K562 (cell line): ENCODE measurements around the gene SEMA6D. TPM values are rescaled to one million over a fixed set of nuclear protein-coding genes. Genes with fewer than 3 reads are reported as not detected.

Source experiments
- ATAC-seq: fragments of 200-7000 bp; cut with Tn5 transposase; 3 replicates; pipeline ENCODE4 v1.9.1; 2020; ENCODE audit warnings: moderate library complexity
- BruUV-seq: library from RNA; stranded (reverse); fragments of 400-500 nt; replicated peaks from 2 replicates; lab custom pipeline; 2021; lab: Mats Ljungman, UMichigan
- CTCF ChIA-PET: fragments of 300-600 bp; formaldehyde crosslinking; extraction: SDS; loops from one replicate; lab custom pipeline; 2021; ENCODE audit warnings: low intra/inter-chr PET ratio; lab: Yijun Ruan, JAX
- POLR2A ChIA-PET: fragments of 300-600, 350-650 bp; sonication (Branson Sonifier 250); formaldehyde crosslinking; extraction: SDS; loops from one replicate; lab custom pipeline; 2021; ENCODE audit warnings: antibody characterized with exemption, inconsistent platforms; lab: Yijun Ruan, JAX
- DNase-seq, 4 experiments: peaks; one replicate each; pipeline versions ENCODE4 v3.0.0 to v3.0.0-alpha.2; 2011 to 2018; ENCODE audit warnings: low spot score in 3 of 4, mixed read lengths in 3 of 4; ENCODE audit errors: extremely low read depth in 1 of 4
- FAIRE-seq: peaks from 2 replicates; lab custom pipeline; 2011; peaks lifted over from hg19 to GRCh38; lab: Jason Lieb, UNC
- H2AFZ ChIP-seq: 2 replicates; pipeline ENCODE4 v1.6.0; 2011; ENCODE audit warnings: low read depth, low read length, control low read depth, inconsistent platforms
- H3K27ac ChIP-seq: fragments of 200-600 bp; 3 replicates; pipeline ENCODE4 v1.8.0; 2011; ENCODE audit warnings: low read depth, mild to moderate bottlenecking, control low read depth, inconsistent platforms, low read length, moderate library complexity, mixed read lengths; ENCODE audit errors: extremely low read depth
- H3K27me3 ChIP-seq, 2 experiments: fragments of 300-600 bp in 1 of 2; 2 replicates in 1 of 2; 3 replicates in 1 of 2; pipeline versions ENCODE4 v1.6.0 to v1.8.0; 2011; ENCODE audit warnings: inconsistent platforms in 2 of 2, low read length in 2 of 2, mild to moderate bottlenecking in 1 of 2, mixed read lengths in 1 of 2, moderate library complexity in 1 of 2; ENCODE audit not compliant: control insufficient read depth in 2 of 2, insufficient read depth in 2 of 2
- H3K36me3 ChIP-seq: fragments of 300-600 bp; 3 replicates; pipeline ENCODE4 v1.8.0; 2011; ENCODE audit warnings: mild to moderate bottlenecking, low read length, inconsistent platforms; ENCODE audit not compliant: control insufficient read depth, insufficient read depth
- H3K4me1 ChIP-seq, 2 experiments: fragments of 200-600 bp in 1 of 2; replicated peaks in 1 of 2; 2 replicates in 1 of 2; 3 replicates in 1 of 2; pipeline versions ENCODE4 v1.5.1 to v1.8.0; 2011; ENCODE audit warnings: inconsistent platforms in 2 of 2, low read length in 2 of 2, mild to moderate bottlenecking in 1 of 2, mixed read lengths in 1 of 2, moderate library complexity in 1 of 2; ENCODE audit not compliant: control insufficient read depth in 2 of 2, insufficient read depth in 2 of 2
- H3K4me2 ChIP-seq: 2 replicates; pipeline ENCODE4 v1.6.1; 2011; ENCODE audit warnings: low read length, control low read depth, inconsistent platforms, mixed read lengths; ENCODE audit not compliant: insufficient read depth
- H3K4me3 ChIP-seq: fragments of 200-600 bp; sonication (generic), shearing (Covaris generic); 2 replicates; pipeline ENCODE4 v1.5.1; 2016; ENCODE audit warnings: control low read depth, inconsistent platforms
- H3K79me2 ChIP-seq: fragments of 200-600 bp; 3 replicates; pipeline ENCODE4 v1.8.0; 2011; ENCODE audit warnings: low read length, inconsistent platforms; ENCODE audit not compliant: control insufficient read depth, insufficient read depth
- H3K9ac ChIP-seq, 2 experiments: 2 replicates each; pipeline versions ENCODE4 v1.6.0 to v1.6.1; 2011; ENCODE audit warnings: low read depth in 2 of 2, low read length in 2 of 2, control low read depth in 1 of 2, inconsistent platforms in 1 of 2, mild to moderate bottlenecking in 1 of 2, mixed read lengths in 1 of 2; ENCODE audit not compliant: insufficient read depth in 1 of 2
- H3K9me1 ChIP-seq: one replicate; pipeline ENCODE4 v1.6.0; 2011; ENCODE audit warnings: inconsistent platforms, mild to moderate bottlenecking, low read length, moderate library complexity; ENCODE audit not compliant: control insufficient read depth, insufficient read depth
- H3K9me3 ChIP-seq: replicated peaks from 2 replicates; pipeline ENCODE4 v1.5.1; 2011; ENCODE audit warnings: low read depth, low read length, inconsistent platforms; ENCODE audit not compliant: control insufficient read depth, insufficient read depth
- H4K20me1 ChIP-seq: replicated peaks from 2 replicates; pipeline ENCODE4 v1.6.1; 2011; ENCODE audit warnings: low read length, inconsistent platforms, mixed read lengths; ENCODE audit not compliant: control insufficient read depth, insufficient read depth
- BRF1 ChIP-seq: IDR thresholded peaks from 3 replicates; pipeline ENCODE4 v1.6.1; 2011; ENCODE audit warnings: borderline replicate concordance, mild to moderate bottlenecking; ENCODE audit not compliant: insufficient read length; ENCODE audit errors: extremely low read depth
- CHD7 ChIP-seq: fragments of 200-600 bp; sonication (generic); IDR thresholded peaks from one replicate; pipeline ENCODE4 v1.6.1; 2012; ENCODE audit warnings: mild to moderate bottlenecking, low read depth, low read length, inconsistent platforms
- HBP1 ChIP-seq: fragments of 450-650 bp; formaldehyde crosslinking; IDR thresholded peaks from 2 replicates; pipeline ENCODE4 v1.4.0; 2022; ENCODE audit warnings: missing genetic modification characterization
- IRF9 ChIP-seq: fragments of 450-650 bp; IDR thresholded peaks from 2 replicates; pipeline ENCODE4 v1.6.1; 2016; ENCODE audit warnings: missing biosample characterization, missing genetic modification characterization
- MNT ChIP-seq, 2 experiments: fragments of 450-650 bp; conservative IDR thresholded peaks; 2 replicates each; pipeline ENCODE4 v1.6.1; 2017; ENCODE audit warnings: mild to moderate bottlenecking in 2 of 2, moderate library complexity in 2 of 2
- ZNF766 ChIP-seq: fragments of 200-800 bp; sonication (Bioruptor generic); conservative IDR thresholded peaks from 2 replicates; pipeline ENCODE4 v1.6.1; 2016; ENCODE audit warnings: missing genetic modification characterization, missing compliant biosample characterization
- WGBS: fragments of 100-300 bp; shearing (Covaris generic); methylation state at CpG from one replicate; pipeline ENCODE4 v1.1.6; 2016; ENCODE audit warnings: low coverage, mixed read lengths; ENCODE audit not compliant: insufficient coverage; ENCODE audit errors: missing lambda C conversion rate; 5-methylcytosine and 5-hydroxymethylcytosine counted together
- in situ Hi-C: fragments of 300-500 bp; cut with MboI; formaldehyde crosslinking; loops from 4 replicates; pipeline ENCODE4 v1.15.0; 2018; ENCODE audit warnings: inconsistent platforms, mixed read lengths
- intact Hi-C: fragments of 100-400 bp; cut with micrococcal nuclease; formaldehyde crosslinking; loops from 2 replicates; pipeline ENCODE4 v1.14.2; 2022
- polyA plus RNA-seq, 8 experiments: library from polyadenylated mRNA; depleted of rRNA in 4 of 8; stranded (reverse) in 5 of 8; unstranded in 3 of 8; fragments of >200 nt; fragmentation: Nextera tagmentation in 2 of 8; fragmentation: Illumina TruSeq in 1 of 8; extraction: Ambion mirVana in 2 of 8; extraction: Trizol in 1 of 8; gene quantifications; 2 replicates each; pipeline versions ENCODE4 v1.2.1 to v1.2.3, GENCODE V29; 2011 to 2014; ENCODE audit warnings: inconsistent platforms in 1 of 8, missing spikeins in 1 of 8
- total RNA-seq, 7 experiments: library from RNA; depleted of rRNA in 6 of 7; stranded (reverse); fragments of >200 nt in 6 of 7; fragmentation: Illumina TruSeq in 2 of 7; extraction: Trizol in 2 of 7; gene quantifications; 2 replicates each; pipeline versions ENCODE4 v1.2.1 to v1.2.3, GENCODE V29; 2011 to 2021; ENCODE audit warnings: low replicate concordance in 1 of 7

Gene SEMA6D
- total and polyA plus RNA-seq, 9 of the 15 experiments (the other 6 are each of a cell fraction or from before 2014, with no cell fraction given): not detected

- H3K27ac ChIP-seq: no peak overlapping the region
- intact Hi-C loops: no loop called here
- no peaks in the 10 kb centered on the region for H4K20me1 ChIP-seq
- H3K36me3 ChIP-seq: no peaks in the 10 kb centered on the region
- ATAC-seq (no peak), FAIRE-seq (no peak), DNase-seq (no peak)
- in situ Hi-C loops: no loop called here
- WGBS: 0% methylated on average over 2 of the region's 2 CpGs
- no peak overlapping the region for H3K4me2 ChIP-seq
- H3K27me3 ChIP-seq: no peaks in the 10 kb centered on the region
- H3K9ac ChIP-seq: no peak overlapping the region
- no peak overlapping the region for H2AFZ ChIP-seq
- no peaks in the 10 kb centered on the region for H3K4me1 ChIP-seq
- CTCF ChIA-PET: no interaction called here
- no peaks in the 10 kb centered on the region for H3K9me3 ChIP-seq
- H3K79me2 ChIP-seq: no peaks in the 10 kb centered on the region
- POLR2A ChIA-PET: no interaction called here
- no peak overlapping the region for H3K4me3 ChIP-seq
- BruUV-seq: no TSS peak
- no peaks in the 10 kb centered on the region for H3K9me1 ChIP-seq
- TF ChIP-seq ZNF766 (CRISPR knock-in tag): no peak
- no peak for TF ChIP-seq HBP1
- TF ChIP-seq IRF9: no peak
- no peak for TF ChIP-seq MNT (conservative IDR thresholded peaks at IDR 0.05)
- TF ChIP-seq CHD7: no peak
- TF ChIP-seq BRF1: no peak
Measured at GRCh38 chr15:47819158-47819557, 101.9 kb downstream of the SEMA6D start.
